AML-193 (cell line): ENCODE results near the gene B3GNT7.

Source experiments
- DNase-seq, 2 experiments: peaks; one replicate each; lab custom pipeline; 2025; lab: John Stamatoyannopoulos, UW

The B3GNT7 gene

GRCh38 chr2:231384109-231384435, 11.4 kb upstream of the B3GNT7 start:
- DNase-seq: no peak

GRCh38 chr2:231384970-231385369, 10.5 kb upstream of the B3GNT7 start:
- DNase-seq: no peak

- no peak for DNase-seq
Observed at GRCh38 chr2:231385429-231385828, 10.1 kb upstream of the B3GNT7 start.

- DNase-seq: no peak
Observed at GRCh38 chr2:231386446-231386845, 9.1 kb upstream of the B3GNT7 start.

GRCh38 chr2:231387904-231388724, 7.4 kb upstream of the B3GNT7 start:
- DNase-seq: no peak

GRCh38 chr2:231388725-231389346, 6.7 kb upstream of the B3GNT7 start:
- DNase-seq: no peak

GRCh38 chr2:231390667-231391066, 4.8 kb upstream of the B3GNT7 start:
- DNase-seq: peak; percentile 35 to 46

GRCh38 chr2:231391981-231392380, 3.5 kb upstream of the B3GNT7 start:
- peak in 1 of 2 experiments; percentile 33 for DNase-seq

GRCh38 chr2:231392431-231393148, 2.9 kb upstream of the B3GNT7 start:
- no peak for DNase-seq

- no peak for DNase-seq
Observed at GRCh38 chr2:231393149-231394131, 2.1 kb upstream of the B3GNT7 start.

GRCh38 chr2:231394211-231395141, 1.0 kb upstream of the B3GNT7 start:
- no peak for DNase-seq

GRCh38 chr2:231396058-231396821, 730 bp downstream of the B3GNT7 start:
- DNase-seq: no peak

GRCh38 chr2:231397011-231397927, 1.8 kb downstream of the B3GNT7 start:
- no peak for DNase-seq

GRCh38 chr2:231397928-231398294, 2.4 kb downstream of the B3GNT7 start:
- no peak for DNase-seq

GRCh38 chr2:231398585-231398984, 3.1 kb downstream of the B3GNT7 start:
- no peak for DNase-seq

- DNase-seq: no peak
Observed at GRCh38 chr2:231399046-231399852, 3.7 kb downstream of the B3GNT7 start.

- DNase-seq: no peak
Observed at GRCh38 chr2:231399853-231400680, 4.6 kb downstream of the B3GNT7 start.
